CD4-positive, alpha-beta T cell treated with Interleukin-12 subunit alpha and Interleukin-12 subunit beta, for 1 hour (primary cell): Measurements from ENCODE around the gene SH2B2.

Experiments used
- DNase-seq: peaks from one replicate; pipeline ENCODE4 v3.0.0-alpha.2; 2020

SH2B2 gene

DNA sequence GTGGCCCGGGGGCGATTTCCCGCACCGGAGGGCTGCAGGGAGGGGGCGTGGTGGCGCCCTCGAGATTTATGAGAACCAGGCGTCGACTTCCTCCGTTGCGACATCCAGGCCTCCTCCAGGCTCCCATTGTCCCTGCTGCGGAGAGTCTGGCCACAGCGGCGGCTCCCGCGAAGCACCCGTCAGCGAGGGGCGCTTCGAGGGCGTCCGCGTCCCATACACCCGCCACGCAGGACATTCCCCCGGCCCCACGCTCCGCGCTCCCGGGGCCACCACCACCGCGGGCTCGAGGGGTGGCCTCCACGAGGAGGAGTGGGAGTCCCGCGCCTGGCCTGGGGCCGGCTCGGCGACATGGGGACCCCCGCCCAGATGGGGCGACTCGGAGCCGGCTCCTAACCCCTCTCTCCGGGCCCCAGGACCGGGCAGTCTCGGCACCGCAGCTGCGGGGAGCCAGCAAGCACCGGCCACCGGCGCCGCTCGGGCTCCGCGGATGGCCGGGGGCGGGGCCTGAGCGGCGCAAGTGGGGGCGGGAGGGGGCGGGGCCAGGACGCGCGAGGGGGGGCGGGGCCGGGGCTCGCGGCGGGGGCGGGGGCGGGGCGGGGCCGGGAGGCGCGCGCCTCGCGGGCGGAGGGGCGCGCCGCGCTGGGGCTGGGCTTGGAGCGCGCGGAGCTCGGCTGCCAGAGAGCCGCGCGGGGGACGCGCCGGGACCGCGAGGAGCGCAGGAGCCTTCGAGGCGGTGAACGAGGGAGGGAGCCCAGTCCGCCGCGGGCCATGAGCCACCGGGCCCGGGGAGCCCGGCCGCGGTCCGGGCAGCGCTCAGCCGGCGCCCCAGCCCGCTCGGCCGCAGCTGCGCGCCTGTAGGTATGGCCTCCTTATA is at the start of gene SH2B2:
SH2B2 (plus strand) TSS at position 632 of the 874 bp plus-strand sequence. CDS start 13,683 bp downstream, outside the sequence.
- peak; percentile 60 for DNase-seq

DNA sequence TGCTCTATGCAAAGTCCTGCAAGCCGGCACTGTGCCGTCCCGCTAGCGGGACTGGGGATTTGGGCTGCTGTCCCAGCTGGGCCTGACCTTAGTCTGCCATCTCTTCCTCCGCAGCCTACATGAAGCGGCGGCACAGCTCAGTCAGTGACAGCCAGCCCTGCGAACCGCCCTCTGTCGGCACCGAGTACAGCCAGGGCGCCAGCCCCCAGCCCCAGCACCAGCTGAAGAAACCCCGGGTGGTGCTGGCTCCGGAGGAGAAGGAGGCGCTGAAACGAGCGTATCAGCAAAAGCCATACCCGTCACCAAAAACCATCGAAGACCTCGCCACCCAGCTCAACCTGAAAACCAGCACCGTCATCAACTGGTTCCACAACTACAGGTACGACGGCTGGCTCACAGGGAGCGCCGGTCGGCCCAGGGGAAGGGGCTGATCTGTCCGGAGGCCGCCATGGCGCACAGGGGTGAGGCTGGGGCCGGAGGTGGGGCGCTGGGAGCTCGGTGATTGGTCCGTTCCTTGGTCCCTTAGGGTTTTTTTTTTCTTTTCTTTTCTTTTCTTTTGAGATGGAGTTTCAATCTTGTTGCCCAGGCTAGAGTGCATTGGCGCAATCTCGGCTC is 47.4 kb upstream of the SH2B2 start:
- DNase-seq = no peak

DNA sequence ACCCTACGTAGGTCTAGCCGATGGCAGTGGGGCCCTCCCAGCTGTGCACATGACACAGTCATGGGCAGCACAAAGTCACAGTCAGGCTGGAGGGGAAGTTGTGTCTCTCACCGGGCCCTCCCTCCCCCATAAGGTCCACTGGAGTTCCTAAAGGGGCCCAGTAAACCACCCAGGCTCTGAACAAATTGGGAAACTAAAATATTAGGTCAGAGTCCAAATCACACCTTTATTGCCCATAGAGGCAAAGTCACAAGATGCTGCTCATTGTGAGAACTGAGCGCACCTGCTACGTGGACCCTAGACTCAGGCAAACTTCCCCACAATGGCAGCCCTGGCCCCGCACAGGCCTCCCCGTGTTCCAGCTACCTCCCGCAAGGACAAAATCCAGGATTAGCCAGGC is 45.2 kb upstream of the SH2B2 start:
- no peak for DNase-seq

DNA sequence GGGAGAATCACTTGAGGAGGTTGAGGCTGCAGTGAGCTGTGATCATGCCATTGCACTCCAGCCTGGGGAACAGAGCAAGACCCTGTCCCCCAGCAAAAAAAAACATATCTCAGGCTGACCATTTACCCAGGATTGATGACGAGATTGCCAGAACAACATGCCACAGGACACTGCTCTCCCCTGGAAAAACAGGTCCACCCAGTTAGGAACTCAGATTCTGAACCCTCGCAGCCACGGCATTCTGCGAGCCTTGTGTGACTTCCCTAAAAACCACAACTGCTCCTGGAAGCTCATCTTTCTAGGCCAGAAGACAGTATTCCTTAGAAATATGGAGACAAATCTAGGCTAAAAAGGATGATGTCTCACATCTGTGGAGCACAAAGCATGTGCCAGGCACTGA is 42.1 kb upstream of the SH2B2 start:
- no peak for DNase-seq

DNA sequence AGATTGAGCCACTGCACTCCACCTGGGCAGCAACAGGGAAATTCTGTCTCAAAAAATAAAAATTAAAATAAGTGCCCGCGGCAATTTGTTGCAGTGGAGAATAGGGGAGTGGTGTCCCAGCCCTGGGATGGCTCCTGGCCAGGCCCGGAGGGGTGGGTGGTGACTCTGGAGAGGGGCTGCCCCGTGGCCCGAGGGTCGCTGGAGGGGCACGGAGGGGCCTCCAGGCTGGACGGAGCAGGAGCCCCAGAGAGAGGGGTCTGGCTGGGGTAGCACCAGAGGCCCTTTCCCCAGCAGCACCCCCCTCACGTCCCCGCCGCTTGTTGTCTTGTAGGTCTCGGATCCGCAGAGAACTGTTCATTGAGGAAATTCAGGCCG is 38.6 kb upstream of the SH2B2 start:
- no peak for DNase-seq

DNA sequence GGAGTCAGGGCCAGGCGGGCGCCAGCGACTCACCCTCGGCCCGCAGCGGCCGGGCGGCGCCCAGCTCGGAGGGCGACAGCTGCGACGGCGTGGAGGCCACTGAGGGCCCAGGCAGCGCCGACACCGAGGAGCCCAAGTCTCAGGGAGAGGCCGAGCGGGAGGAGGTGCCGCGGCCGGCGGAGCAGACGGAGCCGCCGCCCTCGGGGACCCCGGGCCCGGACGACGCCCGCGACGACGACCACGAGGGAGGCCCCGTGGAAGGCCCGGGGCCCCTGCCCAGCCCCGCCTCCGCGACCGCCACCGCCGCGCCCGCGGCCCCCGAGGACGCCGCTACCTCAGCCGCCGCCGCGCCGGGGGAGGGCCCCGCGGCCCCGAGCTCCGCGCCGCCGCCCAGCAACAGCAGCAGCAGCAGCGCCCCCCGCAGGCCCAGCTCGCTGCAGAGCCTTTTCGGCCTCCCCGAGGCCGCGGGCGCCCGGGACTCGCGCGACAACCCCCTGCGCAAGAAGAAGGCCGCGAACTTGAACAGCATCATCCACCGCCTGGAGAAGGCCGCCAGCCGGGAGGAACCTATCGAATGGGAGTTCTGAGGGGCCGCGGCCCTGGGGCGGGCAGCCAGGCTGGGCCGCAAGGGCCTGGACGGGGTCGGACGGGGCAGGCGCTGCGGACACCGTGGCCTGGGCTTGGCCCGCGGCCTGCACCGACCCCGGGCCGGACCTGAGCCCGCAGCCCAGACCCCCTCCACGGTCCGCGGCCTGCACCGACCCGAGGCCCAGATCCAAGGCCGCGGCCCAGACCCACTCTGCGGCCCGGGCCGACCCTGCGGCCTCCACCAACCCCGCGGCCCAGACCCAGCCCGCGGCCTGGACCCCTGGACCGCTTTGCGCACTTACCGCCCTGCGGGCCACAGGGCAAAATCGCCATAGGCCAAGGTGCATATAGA is 37.9 kb upstream of the SH2B2 start:
- no peak for DNase-seq

DNA sequence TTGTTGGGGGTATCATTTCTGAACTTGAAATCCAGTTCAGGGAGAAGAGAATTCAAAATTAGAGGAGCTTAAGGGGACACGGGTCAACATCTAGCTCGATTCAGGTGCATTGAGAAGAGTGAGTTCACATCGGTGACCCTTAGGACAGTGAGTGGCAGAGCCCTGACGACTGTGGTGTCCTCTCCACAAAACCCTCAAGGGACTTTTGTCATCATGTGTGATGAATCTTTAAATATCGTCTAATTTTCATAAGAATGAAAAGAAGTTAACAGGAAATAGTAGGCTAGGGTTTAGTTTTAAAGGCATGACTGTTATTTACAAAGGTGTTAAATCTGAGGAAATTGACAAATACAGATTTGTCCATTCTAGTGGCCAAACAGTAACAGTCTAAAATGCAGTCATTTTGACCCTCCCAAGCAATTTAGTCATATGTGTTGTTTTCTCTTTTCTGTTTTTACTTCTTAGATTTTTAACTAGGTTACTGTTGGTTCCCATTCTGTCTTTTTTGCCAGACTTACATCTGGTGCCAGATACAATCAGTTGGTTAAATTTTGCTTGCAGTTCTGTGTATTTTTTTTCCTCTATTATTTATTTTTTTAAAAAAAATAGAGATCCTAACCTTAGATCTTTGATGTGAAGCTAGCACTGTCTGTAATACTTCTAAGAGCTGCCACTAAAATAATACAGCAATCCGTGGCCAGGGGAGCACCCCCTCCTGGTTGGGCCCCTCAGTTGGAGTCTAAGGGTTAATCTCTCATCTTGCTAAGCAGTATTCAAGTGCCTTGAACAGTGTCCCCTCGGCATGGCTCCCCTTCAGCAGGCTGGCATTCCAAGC is 34.9 kb upstream of the SH2B2 start:
- no peak for DNase-seq

DNA sequence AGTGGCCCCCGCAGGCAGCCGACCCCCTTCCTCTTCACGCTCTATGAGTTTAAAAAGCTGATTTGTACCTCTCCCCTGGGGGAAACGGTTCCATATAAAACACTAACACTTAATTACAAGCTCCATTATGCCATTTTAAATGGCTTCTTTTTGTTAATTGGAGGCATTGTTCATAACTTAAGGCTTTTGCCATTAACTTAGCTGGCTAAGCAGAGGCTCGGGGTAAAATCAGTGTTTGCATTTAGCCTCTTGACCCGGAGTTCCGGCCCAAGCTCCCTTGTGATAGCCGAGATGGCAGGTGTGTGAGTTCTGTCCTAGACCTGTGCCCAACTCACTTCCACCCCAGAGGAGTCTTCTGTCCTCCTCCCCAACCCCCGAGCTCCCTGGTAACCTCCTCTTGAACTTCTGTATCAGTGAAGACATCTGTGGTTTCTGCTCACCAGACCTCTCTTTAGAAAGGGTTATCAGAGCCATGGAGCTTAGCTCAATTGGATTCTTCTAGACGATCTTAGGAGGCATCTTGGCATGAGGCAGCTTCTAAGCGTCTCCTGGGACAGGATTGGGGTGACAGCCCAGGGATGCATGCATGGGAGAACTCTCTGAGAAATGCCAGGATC is 34.2 kb upstream of the SH2B2 start:
- DNase-seq = no peak

DNA sequence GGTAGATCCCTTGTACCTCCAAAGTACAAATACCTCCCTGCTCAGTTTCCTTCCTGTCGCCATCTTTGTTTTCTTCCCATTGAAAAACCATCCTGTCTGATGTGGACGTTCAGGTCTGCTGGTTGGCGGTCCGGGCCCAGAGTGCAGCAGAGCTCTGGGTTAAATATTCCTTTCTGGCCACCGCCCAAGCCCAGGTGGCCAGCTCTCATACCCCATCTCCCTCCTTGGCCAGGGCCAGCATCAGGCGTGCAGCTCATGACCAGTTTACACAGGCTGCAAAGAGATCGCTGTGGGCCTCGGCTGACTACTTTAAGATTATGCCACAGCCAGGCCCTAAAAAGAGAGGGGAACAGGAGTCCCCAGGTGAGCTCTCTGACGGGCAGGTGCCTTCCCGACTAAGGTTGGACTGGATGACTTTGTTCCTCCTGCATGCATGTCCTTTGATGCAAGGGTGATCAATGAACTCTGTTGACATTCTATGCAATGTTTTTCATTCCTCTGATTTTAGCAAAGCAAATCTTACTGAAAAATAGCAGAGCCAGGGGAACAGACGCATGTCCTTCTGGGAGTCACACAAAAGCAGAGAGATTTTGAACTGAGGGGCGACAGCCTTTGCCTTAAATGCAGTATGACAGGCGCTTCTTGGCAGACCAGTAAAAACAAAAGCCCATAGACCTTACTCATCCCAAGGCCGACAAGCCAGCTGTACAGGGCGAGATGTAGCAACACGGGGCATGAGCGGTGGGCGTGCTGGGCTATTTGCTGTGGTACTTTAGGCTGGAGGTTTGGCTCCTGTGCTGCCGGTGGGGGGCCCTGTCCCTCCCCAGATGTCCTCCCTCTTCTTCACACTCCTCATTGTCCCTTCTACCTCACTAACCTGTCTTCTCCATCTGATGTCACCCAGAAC is 33.3 kb upstream of the SH2B2 start:
- DNase-seq = no peak

DNA sequence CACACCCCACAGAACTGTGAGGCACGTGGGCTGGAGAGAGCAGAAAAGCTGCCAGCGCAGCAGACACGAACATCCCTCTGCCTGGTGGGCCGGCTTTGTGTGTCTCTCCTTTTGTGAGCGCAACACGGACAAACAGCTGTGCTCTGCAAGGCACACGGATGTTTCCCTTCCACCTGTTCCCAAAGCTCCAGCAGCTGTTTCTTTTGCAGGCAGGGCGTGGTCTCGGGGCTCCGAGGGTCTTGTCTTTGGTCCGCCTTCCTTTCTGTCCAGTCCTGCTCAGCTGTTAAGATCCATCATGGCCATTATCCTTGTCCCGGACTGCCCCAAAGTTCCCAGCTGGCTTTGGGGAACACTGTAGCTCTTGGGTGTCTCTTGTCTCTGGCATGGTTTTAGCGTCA is 32.7 kb upstream of the SH2B2 start:
- no peak for DNase-seq

DNA sequence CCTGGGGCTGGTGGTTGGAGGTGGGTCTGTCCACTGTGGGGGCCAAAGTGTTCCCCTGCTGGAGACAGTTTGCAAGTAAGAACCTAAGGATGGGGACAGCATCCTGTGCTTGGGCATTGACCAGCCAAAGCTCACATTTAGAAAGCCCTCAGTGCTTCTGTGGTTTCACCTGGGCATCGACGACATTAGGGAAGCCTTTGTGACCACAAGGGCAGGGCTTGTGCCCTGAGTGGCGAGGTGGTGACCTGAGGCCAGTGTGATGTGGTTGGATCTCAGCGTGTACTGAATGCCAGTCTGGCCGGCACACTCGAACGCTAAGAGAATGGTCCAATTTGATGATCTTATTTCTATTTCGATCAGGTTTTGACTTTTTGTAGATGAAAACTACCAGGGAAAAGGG is 32.1 kb upstream of the SH2B2 start:
- no peak for DNase-seq

DNA sequence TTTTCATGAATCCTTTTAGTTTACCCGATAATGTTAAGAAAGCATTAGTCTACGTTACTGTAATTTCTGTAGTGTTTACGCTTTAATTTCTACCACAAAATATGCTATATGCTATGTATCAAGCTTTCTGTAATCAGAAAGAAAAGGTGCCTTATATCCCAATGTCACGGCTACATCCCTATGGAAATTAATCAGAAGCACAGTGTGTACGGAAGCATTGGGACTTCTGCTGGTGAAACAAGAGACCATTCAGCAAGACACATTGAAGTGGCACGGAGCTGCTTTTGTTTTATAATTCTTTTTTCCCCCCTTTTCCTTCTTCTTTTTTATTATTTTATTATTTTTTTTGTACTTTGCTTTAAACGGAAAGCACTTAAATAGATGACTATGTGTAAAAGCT is 31.2 kb upstream of the SH2B2 start:
- no peak for DNase-seq

DNA sequence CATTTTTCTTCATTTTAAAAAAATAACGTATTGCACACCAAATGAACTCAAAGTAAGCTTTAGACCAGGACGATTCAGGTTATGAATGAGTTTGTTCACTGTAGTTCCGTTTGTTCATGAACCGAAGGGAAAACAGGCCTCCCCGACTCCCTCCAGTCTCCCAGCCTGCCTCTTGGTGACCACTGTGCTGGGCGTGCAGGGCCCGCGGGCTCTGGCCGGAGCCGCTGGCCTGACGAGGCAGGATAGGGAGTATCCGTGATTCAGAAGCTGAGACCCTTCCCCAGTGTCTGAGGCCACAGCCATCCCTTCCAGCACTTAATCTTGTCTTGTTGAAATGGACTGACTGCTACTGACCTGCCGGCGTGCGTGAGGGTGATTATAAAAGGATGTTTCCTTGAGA is 30.8 kb upstream of the SH2B2 start:
- DNase-seq = no peak

DNA sequence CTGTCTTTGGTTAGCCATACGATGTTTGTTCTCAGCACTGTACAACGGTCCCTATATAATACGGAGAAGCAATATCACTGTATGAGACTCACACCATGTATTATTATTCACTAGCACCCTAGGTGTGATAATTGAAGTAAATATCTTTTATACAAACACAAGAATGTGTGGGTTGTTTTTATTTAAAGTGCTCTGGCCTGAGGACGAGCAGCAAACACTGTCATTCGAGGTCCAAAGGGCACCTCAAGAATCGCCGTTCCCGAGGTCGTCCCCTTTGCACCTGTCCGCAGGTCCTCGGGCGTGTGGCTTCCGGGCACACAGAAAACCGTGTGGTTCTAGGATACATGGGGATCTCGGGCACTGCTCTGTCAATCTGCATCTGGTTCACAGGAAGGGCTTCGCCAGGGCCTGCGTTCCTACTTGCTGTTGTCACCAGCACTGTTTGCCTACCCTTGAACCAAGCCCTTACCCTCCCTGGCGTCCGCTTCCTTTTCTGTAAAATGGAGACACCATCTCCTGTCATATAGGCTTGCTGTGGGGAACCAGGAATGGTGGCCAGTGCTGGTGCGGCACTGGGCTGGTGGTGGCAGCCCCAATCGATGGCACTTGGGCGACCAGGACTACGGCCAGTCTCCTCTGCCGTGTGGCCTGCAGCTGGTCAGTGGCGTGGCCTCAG is 28.5 kb upstream of the SH2B2 start:
- no peak for DNase-seq

DNA sequence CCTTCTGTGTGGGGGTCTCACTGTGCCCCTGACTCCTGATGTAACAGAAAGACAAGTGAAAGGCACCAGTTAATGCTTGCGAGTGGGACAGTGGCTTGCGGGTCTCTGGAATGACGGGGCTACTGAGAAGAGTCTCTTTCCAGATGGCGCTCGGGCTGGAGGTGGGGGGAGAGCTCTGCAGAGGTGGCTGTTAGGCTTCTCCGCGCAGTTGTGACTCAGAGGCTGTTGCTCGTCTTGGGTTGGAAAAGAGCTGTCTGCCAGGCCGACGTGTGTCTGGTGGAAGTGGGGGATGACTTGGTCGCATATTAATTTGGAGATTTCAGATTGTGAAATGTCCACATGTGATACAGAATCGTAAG is 27.9 kb upstream of the SH2B2 start:
- no peak for DNase-seq

DNA sequence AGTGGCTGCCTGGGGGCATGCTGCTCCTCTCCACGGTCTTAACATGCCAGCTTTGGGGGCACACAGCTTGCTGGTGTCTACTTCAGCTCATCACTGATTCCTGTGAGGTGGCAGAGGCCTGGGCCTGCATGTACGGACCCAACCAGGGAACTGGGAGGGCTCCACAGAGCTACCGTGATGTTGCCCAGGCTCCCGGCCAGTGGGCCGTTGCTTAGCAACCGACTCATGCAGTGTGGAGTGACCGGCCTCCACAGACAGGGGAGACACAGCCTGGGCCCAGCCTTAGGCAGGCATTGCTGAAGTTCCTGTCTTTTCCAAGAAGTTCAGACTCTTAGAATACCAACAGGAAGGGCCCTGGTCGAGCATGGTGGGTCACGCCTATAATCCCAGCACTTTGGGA is 25.8 kb upstream of the SH2B2 start:
- no peak for DNase-seq

DNA sequence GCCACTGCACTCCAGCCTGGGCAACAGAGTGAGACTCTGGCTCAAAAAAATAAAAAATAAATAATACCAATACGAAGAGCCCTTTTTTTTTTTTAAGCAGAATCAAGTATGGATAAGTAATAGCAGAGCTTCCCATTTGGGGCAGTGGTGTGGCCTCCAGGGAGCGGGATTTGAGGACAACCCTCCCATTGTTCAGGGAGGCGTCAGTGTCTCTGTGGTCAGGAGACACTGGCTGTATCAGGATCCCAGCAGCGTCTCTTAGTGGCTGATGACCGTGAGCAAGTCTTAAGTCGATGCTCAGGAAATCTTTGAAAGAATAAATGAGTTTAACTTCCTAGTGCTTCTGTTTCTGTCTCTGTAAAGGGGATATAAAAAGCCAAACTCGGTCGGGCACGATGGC is 25.2 kb upstream of the SH2B2 start:
- no peak for DNase-seq

DNA sequence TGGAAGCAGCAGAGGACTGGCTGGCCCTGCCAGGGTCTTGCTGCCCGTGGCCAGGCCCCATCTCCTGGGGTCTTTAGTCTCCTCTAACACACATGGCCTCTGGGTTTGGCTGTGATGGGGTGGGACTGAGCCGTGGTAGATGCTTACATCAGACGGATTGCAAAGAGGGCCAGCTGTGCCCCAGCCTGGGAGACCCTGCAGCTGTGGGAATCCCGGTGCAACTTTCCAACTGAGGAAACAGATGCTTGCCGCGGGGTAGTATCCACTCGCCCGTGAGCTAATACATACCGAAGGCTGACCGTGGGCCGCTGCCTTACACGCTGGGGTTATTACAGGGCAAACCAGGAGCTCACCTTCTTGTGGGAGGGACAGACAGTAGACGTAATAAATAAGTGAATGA is 24.1 kb upstream of the SH2B2 start:
- no peak for DNase-seq

DNA sequence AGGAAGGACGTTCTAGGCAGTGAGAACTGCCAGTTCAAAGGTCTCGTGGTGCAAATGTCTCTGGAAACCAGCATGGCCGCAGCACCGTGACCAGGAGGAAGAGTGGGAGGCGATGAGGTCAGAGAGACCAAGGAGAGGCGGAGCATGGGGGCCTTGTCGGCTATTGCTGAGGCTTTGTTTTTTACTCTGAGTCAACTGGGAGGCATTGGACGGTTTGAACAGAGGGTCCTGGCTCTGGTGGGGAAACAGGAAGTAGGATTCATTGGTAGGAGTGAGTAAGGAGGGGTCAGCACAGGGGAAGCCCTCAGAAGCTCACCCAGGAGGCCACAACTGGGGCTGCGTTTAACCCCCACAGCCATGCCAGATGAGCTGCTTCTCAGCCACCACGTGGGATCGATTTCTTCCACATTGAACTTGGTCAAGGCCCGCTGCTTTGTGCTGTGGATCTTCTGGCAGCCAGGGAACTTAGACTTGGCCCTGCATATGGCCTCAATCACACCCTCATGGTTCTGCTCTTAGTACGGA is 22.2 kb upstream of the SH2B2 start:
- no peak for DNase-seq

DNA sequence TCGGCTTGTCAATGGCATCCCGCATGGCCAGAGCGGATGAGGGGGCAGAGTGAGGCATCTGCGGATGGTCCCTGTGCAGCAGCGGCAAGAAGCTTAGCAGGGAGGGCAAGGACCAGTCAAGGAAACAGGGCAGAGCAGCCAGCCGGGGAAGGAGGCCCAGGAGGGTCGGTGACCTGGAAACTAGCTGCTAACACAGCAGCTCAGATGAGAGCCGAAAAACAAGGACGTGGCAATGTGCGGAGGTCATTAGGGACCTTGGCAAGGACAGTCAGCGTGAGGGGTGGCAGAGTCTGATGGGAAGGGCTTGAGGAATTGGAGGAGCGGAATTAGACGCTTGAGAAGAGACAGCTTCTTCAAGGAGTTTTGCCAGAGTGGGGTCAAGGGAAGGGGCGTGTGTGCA is 20.1 kb upstream of the SH2B2 start:
- DNase-seq = no peak
